Fibroblast of the aortic adventitia (primary cell): Measurements from ENCODE around the gene STOML2. TPM values are rescaled to one million over a fixed set of nuclear protein-coding genes. Genes with fewer than 3 reads are reported as not detected.

Source experiments
- DNase-seq: peaks from one replicate; pipeline ENCODE4 v3.0.0-alpha.2; 2010; ENCODE audit warnings: low read depth
- H3K4me3 ChIP-seq: 2 replicates; pipeline ENCODE4 v1.5.1; 2011; ENCODE audit warnings: low read depth, mild to moderate bottlenecking, control low read depth, low read length, moderate library complexity
- total RNA-seq: library from RNA; depleted of rRNA; stranded (reverse); fragments of >200 nt; gene quantifications from 2 replicates; pipeline ENCODE4 v1.2.3, GENCODE V29; 2012; ENCODE audit warnings: low replicate concordance
- TF ChIP-seq, protein P1 (sequence below): IDR thresholded peaks from 2 replicates; pipeline ENCODE4 v1.5.1; 2011; ENCODE audit warnings: mild to moderate bottlenecking, low read length, control low read depth, inconsistent platforms; ENCODE audit not compliant: insufficient read depth

Gene STOML2
- total RNA-seq, 1 donor = 109 TPM

DNA sequence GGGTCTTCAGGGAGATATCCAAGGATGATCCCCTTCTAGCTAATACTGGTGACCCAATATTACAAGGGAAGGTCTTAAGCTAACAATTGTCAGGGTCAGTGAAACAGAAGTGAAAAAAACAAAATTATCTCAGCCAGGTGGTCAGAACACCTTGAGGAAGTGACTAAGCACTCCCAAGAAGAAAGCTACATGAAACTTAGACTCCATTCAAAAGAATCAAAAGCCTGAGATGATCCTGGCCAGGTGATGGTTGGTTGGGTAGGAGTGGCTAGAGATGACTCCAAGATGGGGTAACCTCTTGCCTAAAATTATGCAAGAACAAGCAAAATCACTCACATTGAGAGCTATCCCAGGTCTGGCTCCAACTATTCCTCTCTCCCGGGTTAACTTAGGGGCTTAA lies 35.9 kb downstream of the STOML2 start:
- DNase-seq = no peak
- H3K4me3 ChIP-seq = no peak overlapping the region
- TF ChIP-seq, protein P1, sequence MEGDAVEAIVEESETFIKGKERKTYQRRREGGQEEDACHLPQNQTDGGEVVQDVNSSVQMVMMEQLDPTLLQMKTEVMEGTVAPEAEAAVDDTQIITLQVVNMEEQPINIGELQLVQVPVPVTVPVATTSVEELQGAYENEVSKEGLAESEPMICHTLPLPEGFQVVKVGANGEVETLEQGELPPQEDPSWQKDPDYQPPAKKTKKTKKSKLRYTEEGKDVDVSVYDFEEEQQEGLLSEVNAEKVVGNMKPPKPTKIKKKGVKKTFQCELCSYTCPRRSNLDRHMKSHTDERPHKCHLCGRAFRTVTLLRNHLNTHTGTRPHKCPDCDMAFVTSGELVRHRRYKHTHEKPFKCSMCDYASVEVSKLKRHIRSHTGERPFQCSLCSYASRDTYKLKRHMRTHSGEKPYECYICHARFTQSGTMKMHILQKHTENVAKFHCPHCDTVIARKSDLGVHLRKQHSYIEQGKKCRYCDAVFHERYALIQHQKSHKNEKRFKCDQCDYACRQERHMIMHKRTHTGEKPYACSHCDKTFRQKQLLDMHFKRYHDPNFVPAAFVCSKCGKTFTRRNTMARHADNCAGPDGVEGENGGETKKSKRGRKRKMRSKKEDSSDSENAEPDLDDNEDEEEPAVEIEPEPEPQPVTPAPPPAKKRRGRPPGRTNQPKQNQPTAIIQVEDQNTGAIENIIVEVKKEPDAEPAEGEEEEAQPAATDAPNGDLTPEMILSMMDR = no peak

DNA sequence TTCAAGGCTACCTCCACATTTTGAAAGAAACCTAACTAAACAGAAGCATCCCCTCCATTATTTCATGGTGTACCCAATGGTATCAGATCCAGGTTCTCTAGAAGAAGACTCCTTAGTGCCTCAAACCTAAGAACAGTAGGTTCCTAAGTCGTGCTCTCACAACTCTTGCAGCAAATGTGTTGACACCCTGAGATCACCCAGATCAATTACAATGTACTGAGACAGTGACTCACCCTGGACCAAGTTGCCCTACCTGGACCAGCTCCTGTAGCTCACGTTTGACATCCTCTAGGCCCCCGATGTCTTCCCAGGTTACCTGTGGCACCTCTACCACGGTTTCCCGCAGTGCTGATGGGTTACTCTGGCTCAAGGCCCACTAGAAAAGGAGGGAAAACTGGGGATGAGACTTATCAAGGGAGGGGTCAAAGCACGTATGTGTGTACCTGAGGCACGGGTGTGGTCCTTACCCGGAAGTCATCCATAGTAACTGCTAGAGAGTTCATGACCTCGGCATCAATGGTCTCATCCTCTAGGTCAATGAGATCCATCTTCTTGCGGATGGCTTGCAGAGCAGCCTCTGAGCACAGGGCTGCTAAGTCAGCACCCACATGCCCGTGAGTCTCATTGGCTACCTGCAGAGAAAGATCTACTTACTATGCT lies 42.3 kb downstream of the STOML2 start:
- H3K4me3 ChIP-seq = no peak overlapping the region
- DNase-seq = no peak
- TF ChIP-seq, protein P1 = no peak

DNA sequence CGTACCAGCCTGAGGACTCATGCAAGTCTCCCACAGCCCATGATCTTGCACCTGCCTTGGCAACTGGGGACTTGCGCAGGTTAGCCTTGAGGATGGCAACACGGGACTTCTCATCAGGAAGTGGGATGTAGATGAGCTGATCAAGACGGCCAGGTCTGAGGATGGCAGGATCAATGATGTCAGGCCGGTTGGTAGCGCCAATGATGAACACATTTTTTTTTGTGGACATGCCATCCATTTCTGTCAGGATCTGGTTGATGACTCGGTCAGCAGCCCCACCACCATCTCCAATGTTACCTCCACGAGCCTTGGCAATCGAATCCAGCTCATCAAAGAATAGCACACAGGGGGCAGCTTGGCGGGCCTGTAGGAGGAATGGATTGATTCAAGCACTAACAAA lies 43.5 kb downstream of the STOML2 start:
- no peak overlapping the region for H3K4me3 ChIP-seq
- TF ChIP-seq, protein P1 = no peak
- no peak for DNase-seq

DNA sequence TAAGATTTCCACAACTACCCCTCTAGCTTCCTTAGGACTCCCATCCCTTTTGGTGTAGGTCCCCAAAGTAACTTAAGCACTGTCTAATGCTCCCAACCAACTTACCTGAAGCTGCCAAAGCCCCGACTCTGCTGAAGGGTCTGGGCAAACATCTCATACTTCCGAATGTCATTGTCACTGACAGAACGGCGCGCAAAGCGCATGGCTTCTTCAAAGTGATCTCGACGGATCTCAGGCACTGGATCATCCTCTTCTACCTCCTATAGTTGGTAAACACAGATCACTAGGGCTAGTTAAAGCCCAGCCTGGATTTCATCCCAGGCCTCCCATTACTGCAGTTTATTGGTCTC lies 45.7 kb downstream of the STOML2 start:
- no peak for DNase-seq
- H3K4me3 ChIP-seq = no peak overlapping the region
- TF ChIP-seq, protein P1 = no peak

DNA sequence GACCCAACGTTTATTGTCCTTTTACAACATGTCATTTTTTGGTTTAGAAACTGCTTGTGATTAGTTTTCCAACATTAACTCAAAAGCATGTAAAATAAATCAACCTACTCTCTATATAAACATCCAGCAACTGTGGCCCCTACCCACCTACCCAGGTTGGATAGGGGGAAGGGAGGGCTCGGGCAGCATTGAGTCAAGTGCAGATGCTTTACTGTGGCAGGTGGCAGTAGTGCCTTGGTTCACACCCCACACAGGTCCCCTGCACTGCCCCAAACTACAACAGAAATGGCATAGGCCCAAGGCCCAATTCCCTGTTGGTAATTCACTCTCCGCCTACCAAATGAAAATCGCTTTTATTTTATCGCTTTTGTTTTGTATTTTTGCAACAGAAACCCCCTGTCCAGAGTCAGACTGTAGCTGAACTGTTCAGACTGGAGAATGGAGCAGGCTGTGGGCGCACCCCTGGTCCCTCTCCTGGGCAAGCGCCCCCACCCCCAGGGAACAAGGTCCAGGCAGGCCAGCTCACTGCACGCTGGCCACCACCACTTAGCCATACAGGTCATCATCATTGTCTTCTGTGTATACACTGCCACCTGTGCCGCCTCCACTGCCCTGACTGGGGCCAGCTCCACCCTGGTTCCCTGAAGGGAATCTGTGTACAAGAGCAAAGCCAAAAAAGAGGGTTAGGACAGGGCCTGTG lies 46.2 kb downstream of the STOML2 start:
- TF ChIP-seq, protein P1 = no peak
- no peak overlapping the region for H3K4me3 ChIP-seq
- DNase-seq = no peak

DNA sequence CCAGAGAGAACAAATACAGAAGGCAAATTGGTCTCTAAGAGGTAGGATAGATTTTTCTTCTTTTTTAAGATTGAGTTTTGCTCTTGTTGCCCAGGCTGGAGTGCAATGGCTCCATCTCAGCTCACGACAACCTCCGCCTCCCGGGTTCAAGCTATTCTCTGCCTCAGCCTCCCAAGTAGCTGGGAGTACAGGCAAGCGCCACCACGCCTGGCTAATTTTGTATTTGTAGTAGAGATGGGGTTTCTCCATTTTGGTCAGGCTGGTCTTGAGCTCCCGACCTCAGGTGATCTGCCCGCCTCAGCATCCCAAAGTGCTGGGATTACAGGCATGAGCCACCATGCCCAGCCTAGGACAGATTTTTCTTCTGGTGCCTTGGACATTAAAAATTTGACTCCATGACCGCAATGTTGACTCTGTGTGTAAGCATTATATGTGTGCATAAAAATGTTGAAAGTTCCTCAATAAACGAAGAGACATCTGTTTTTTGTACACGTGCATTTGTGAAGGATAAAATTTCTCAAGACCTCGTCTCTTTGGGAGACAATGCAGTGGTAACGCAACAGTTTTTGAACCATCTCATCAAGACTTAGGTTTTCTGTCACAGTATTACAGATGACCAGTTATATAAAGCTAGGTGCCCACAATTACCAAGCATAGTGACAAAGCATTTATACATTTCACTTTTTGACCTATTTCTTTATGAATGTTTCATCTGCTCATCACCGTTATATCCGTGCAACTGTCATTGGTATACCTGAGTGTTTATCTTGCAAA lies 47.9 kb downstream of the STOML2 start:
- no peak overlapping the region for H3K4me3 ChIP-seq
- TF ChIP-seq, protein P1 = no peak
- DNase-seq = no peak
